Sigmoid colon (tissue), 3 donors: Measurements from ENCODE around the gene PRG2.

ENCODE experiments used
- POLR2A ChIP-seq, 2 donors: fragments of 450-650 bp; IDR thresholded peaks; one replicate each; pipeline ENCODE4 v1.6.1; 2016; ENCODE audit warnings: antibody characterized with exemption in 2 of 2, mild to moderate bottlenecking in 2 of 2, moderate library complexity in 2 of 2
- TF ChIP-seq, protein P1 (sequence below), 4 experiments: fragments of 450-650 bp in 3 of 4; fragments of 200-600 bp in 1 of 4; IDR thresholded peaks; one replicate each; pipeline ENCODE4 v1.5.1; 2016 to 2019; ENCODE audit warnings: antibody characterized with exemption in 4 of 4, mild to moderate bottlenecking in 3 of 4, moderate library complexity in 2 of 4

DNA sequence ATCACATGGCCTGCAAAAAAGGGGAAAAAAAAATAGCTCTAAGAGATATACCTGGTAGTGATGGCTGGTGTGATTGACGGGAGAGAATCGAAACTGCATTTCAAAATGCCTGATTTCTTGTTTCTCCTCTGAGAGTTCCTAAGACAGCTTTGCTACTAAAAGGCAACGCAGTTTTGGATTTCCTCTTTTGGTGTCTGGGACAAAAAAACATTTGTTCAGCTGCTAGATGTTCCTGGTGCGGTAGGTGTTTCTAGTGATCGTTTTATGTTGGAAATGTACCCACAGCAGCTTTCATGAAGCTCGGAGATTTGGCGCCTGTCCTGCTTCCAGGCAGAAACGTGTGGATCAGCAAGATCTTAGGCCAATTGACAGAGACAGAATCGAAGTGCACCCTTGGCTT lies 34.2 kb downstream of the PRG2 start:
- TF ChIP-seq, protein P1, sequence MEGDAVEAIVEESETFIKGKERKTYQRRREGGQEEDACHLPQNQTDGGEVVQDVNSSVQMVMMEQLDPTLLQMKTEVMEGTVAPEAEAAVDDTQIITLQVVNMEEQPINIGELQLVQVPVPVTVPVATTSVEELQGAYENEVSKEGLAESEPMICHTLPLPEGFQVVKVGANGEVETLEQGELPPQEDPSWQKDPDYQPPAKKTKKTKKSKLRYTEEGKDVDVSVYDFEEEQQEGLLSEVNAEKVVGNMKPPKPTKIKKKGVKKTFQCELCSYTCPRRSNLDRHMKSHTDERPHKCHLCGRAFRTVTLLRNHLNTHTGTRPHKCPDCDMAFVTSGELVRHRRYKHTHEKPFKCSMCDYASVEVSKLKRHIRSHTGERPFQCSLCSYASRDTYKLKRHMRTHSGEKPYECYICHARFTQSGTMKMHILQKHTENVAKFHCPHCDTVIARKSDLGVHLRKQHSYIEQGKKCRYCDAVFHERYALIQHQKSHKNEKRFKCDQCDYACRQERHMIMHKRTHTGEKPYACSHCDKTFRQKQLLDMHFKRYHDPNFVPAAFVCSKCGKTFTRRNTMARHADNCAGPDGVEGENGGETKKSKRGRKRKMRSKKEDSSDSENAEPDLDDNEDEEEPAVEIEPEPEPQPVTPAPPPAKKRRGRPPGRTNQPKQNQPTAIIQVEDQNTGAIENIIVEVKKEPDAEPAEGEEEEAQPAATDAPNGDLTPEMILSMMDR (IDR thresholded peaks at IDR 0.05) = no peak
- TF ChIP-seq POLR2A (IDR thresholded peaks at IDR 0.05) = no peak
